Smooth muscle cell of bladder (primary cell): ENCODE measurements around the gene TEAD4. TPM values are rescaled to one million over a fixed set of nuclear protein-coding genes. Genes with fewer than 3 reads are reported as not detected.

ENCODE experiments used
- total RNA-seq: library from RNA; depleted of rRNA; stranded (reverse); fragments of >200 nt; gene quantifications from 2 replicates; pipeline ENCODE4 v1.2.3, GENCODE V29; 2014

TEAD4 gene
- 6.0 and 6.5 TPM in 2 replicates for total RNA-seq

GRCh38 chr12:2959192-2959504, at the start of gene TEAD4:
TEAD4 (plus strand) TSS chr12:2959397.

GRCh38 chr12:3076730-3077571, 117.8 kb downstream of the TEAD4 start, which contains the start of gene TSPAN9:
TSPAN9 (plus strand) TSS chr12:3077379; CDS start chr12:3201194, 123,815 bp downstream.

Other genes starting within 250 kb of the TEAD4 start
- 27.4 and 54.6 TPM in 2 replicates for gene FKBP4, start 164.4 kb upstream of the TEAD4 start, total RNA-seq
- gene ITFG2, start 146.7 kb upstream of the TEAD4 start, total RNA-seq = 9.8 and 12.9 TPM in 2 replicates
- not detected in 2 replicates for gene NRIP2, start 124.4 kb upstream of the TEAD4 start, total RNA-seq
- gene TEX52, start 102.4 kb upstream of the TEAD4 start, total RNA-seq = not detected in 2 replicates
- gene FOXM1, start 82.2 kb upstream of the TEAD4 start, total RNA-seq = 1.7 and 1.8 TPM in 2 replicates
- 13.6 and 14.9 TPM in 2 replicates for gene RHNO1, start 82.2 kb upstream of the TEAD4 start, total RNA-seq
- gene TULP3, start 68.5 kb upstream of the TEAD4 start, total RNA-seq = 22.3 and 22.8 TPM in 2 replicates
- 22.0 and 23.3 TPM in 2 replicates for gene TSPAN9, start 118.0 kb downstream of the TEAD4 start, total RNA-seq